Measurements from ENCODE around the gene AHNAK. TPM values are rescaled to one million over a fixed set of nuclear protein-coding genes. Genes with fewer than 3 reads are reported as not detected.

AHNAK gene
- total RNA-seq, 1 donor from 2014 or later = 479 TPM

GRCh38 chr11:62536301-62536957, 10.2 kb downstream of the AHNAK start:
- DNase-seq (ENCODE audit: low read depth, low spot score) = no peak

- no peak for DNase-seq (ENCODE audit: low read depth, low spot score)
Measured at GRCh38 chr11:62535802-62536201, 10.8 kb downstream of the AHNAK start.

GRCh38 chr11:62534779-62535545, 11.6 kb downstream of the AHNAK start:
- no peak for DNase-seq (ENCODE audit: low read depth, low spot score)

GRCh38 chr11:62532096-62532495, 14.5 kb downstream of the AHNAK start:
- no peak for DNase-seq (ENCODE audit: low read depth, low spot score)

GRCh38 chr11:62516736-62517371, 29.8 kb downstream of the AHNAK start:
- DNase-seq (ENCODE audit: low read depth, low spot score) = no peak

GRCh38 chr11:62514151-62514550, 32.5 kb downstream of the AHNAK start:
- no peak for DNase-seq (ENCODE audit: low read depth, low spot score)

- no peak for DNase-seq (ENCODE audit: low read depth, low spot score)
Measured at GRCh38 chr11:62513626-62514025, 33.0 kb downstream of the AHNAK start.

GRCh38 chr11:62512961-62513360, 33.6 kb downstream of the AHNAK start:
- DNase-seq (ENCODE audit: low read depth, low spot score) = no peak

- DNase-seq (ENCODE audit: low read depth, low spot score) = peak; percentile 45
Measured at GRCh38 chr11:62508336-62509058, 38.1 kb downstream of the AHNAK start.

- no peak for DNase-seq (ENCODE audit: low read depth, low spot score)
Measured at GRCh38 chr11:62507125-62507422, 39.5 kb downstream of the AHNAK start.

- no peak for DNase-seq (ENCODE audit: low read depth, low spot score)
Measured at GRCh38 chr11:62506413-62507124, 40.0 kb downstream of the AHNAK start.

GRCh38 chr11:62505440-62506091, 41.0 kb downstream of the AHNAK start:
- no peak for DNase-seq (ENCODE audit: low read depth, low spot score)

- no peak for DNase-seq (ENCODE audit: low read depth, low spot score)
Measured at GRCh38 chr11:62505059-62505439, 41.6 kb downstream of the AHNAK start.

GRCh38 chr11:62504158-62504973, 42.2 kb downstream of the AHNAK start:
- no peak for DNase-seq (ENCODE audit: low read depth, low spot score)

GRCh38 chr11:62502030-62502730, 44.4 kb downstream of the AHNAK start:
- no peak for DNase-seq (ENCODE audit: low read depth, low spot score)

- no peak for DNase-seq (ENCODE audit: low read depth, low spot score)
Measured at GRCh38 chr11:62501432-62501891, 45.1 kb downstream of the AHNAK start.

GRCh38 chr11:62500650-62501030, 46.0 kb downstream of the AHNAK start:
- no peak for DNase-seq (ENCODE audit: low read depth, low spot score)

GRCh38 chr11:62499944-62500649, 46.5 kb downstream of the AHNAK start:
- no peak for DNase-seq (ENCODE audit: low read depth, low spot score)

Measured in pulmonary artery endothelial cell (primary cell).